Prostate gland (tissue), 2 donors: Measurements from ENCODE around the gene KRABD2.
"Not testable (repeated sequence)": the region's sequence is repeated elsewhere in the genome, so short reads cannot be mapped to it uniquely, and the experiment has no call there.

ENCODE experiments used
- CTCF ChIP-seq, 4 experiments: fragments of 200-600 bp in 2 of 4; fragments of 450-650 bp in 2 of 4; sonication (generic) in 2 of 4; IDR thresholded peaks; 1 replicate in 3 of 4; 2 replicates in 1 of 4; pipeline ENCODE4 v1.5.1; 2016 to 2019; ENCODE audit warnings: antibody characterized with exemption in 4 of 4, mild to moderate bottlenecking in 2 of 4, moderate library complexity in 2 of 4
- POLR2A ChIP-seq: fragments of 450-650 bp; IDR thresholded peaks from one replicate; pipeline ENCODE4 v1.6.1; 2016; ENCODE audit warnings: antibody characterized with exemption, mild to moderate bottlenecking
- POLR2AphosphoS5 ChIP-seq: sonication (generic); formaldehyde crosslinking; IDR thresholded peaks from one replicate; pipeline ENCODE4 v1.6.1; 2017; ENCODE audit warnings: antibody characterized with exemption

- not testable (repeated sequence) for TF ChIP-seq CTCF (IDR thresholded peaks at IDR 0.05); POLR2A; POLR2AphosphoS5
Measured at GRCh38 chr17:8347001-8347400, 29.5 kb downstream of the KRABD2 start.
